GOT3 (cell line): ENCODE results near the gene TMEM175.
"Not testable (repeated sequence)": the region's sequence is repeated elsewhere in the genome, so short reads cannot be mapped to it uniquely, and the experiment has no call there.

Source experiments
- DNase-seq: peaks from one replicate; lab custom pipeline; 2025; ENCODE audit warnings: mixed read lengths; lab: John Stamatoyannopoulos, UW

TMEM175 gene

DNA sequence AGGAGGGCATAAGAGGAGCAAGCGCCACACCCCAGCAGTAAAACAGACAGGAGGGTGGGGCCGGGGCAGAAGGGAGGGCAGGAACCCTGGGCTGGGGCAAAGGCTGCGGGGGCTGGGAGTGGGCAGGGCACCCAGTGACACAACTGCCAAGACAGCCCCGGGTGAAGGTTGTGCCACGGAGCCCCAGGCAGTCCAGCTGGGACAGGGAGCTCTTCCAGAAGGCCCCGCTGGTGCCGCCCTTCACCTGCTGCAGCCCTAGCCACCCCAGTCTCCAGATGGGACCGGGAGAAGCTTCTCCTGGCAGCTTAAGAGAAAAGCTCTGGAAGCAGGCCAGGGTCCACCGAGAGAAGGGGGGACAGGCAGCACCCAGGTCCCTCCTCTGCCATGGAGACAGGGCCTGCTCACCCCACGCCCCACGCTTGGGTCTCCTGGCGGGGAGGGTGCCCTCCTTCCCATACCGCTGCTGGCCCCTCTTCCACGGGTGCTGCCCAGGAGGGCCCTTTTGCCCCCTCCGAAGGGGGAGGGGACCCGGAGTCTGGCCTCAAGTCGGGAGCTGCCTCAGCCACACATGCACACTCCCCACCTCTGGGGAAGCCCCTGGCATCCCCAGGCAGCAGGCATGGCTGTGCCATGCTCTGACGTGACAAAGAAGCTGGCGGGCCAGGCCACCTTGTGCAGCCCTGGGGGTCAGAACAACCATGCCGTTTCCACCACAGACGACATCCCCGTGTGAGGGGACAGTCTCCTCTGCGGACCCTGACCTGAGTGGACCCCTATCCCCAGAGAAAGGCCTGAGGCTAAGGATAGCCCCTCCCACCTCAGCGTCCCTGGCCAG is 39.6 kb downstream of the TMEM175 start:
- DNase-seq, result no peak

DNA sequence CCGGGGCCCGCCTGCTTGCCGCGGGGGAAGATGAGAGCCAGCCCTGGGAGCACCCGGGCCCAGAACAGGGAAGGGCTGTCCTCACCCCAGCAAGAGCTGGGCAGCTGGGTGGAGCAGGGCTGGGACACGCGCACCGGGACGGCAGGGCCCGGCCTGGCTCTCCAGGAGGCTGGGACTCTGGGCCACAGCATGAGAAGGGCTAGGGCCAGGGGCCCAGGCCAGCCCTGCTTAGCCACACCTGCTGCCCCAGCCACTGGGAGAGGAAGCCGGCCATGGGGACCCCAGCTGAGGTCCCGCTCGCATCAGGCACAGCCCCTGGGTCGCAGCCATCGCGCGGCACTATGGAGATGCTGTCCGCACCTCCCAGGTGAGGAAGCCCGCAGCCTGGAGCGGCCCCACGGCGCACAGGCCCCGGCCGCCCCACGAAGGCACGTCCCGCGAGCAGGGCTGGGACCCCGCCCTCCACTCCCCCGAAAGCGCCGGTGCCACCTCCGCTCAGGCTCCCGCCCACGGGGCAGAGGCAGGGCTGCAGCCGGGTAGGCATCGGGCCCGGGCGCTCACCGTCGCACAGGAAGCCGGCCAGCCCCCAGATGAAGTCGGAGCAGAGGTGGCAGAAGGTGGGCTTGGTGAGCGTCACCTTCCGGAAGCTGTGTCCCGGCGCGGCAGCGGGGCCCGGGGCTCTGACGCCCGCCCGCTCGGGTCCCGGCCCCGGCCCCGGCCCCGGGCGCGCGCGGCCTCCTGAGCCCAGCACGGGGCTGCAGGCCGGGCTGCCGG is 40.6 kb downstream of the TMEM175 start:
- no peak for DNase-seq

DNA sequence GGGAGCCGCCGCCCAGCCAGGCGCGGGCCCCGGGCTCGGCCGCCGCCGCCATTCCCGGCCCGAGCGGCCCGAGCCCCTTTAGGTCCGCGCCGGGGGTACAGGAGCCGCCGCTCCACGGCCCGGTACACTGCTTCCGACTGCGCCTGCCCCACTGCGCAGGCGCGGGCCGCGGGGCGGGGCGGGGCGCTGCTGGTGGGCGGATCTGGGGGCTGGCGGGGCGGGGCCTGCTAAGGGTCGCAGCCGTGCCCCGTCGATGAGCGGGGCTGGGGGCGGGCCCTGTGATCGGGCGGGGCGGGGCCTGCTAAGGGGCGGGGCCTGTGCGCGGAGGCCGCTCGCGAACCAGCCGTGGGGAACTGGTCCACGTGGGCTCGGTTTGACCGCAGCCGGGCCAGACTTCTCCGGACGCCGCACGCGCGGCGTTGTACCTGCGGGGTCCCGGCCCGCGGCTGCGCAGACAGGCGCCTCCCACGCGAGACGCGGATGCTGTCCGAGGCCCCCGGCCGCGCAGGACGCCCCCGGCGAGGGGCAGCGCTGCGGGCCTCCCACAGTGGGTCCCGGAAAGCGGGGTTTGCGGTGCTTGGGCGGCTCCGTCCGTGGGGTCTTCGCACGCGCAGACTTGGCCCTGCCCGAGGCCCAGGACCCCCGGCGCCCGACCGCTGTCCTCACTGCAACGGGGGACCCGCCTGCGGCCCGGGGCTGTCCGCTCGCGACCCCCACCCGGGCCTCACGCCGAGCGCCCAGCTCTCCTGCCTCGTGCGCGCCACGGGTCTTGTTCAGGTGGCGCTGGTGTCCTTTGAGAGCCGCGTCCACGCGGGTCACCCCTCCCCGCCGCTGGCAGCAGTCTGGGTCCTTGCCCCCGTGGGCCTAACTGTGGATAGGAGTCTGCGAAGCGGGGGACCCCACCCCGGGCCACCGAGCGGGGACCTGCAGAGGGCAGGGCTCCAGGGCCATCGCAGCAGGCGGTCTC is 41.5 kb downstream of the TMEM175 start, which contains the start of gene DGKQ:
Gene DGKQ, minus strand, starts transcription at position 139 of the 967 bp plus-strand sequence. Its CDS starts 87 bp downstream, at position 52.
- DNase-seq, result peak; percentile 57

DNA sequence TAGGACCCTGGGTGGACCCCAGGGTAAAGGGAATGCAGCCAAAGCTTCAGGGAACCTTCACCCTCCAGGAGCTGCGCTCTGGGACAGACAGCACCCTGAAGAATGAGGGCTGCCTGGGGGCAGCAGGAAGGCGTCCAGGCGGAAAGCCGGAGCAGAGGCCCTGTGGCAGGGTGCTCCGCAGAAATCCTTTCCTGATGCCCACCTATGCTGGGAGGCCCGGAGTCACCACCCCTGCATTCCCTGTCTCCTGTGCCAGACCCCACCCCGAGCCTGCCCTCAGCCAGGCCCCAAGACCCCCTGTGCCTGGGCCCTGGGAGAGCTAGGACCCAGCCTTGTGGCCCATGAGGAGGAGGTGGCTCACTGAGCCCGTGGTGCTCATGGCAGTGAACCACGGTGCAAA is 42.4 kb downstream of the TMEM175 start:
- no peak for DNase-seq

DNA sequence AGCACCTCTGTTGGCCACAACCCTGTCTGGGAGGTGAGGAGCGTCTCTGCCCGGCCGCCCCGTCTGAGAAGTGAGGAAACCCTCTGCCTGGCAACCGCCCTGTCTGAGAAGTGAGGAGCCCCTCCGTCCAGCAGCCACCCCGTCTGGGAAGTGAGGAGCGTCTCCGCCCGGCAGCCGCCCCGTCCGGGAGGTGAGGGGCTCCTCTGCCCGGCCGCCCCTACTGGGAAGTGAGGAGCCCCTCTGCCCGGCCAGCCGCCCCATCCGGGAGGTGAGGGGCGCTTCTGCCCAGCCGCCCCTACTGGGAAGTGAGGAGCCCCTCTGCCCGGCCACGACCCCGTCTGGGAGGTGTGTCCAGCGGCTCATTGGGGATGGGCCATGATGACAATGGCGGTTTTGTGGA is 43.8 kb downstream of the TMEM175 start:
- not testable (repeated sequence) for DNase-seq

DNA sequence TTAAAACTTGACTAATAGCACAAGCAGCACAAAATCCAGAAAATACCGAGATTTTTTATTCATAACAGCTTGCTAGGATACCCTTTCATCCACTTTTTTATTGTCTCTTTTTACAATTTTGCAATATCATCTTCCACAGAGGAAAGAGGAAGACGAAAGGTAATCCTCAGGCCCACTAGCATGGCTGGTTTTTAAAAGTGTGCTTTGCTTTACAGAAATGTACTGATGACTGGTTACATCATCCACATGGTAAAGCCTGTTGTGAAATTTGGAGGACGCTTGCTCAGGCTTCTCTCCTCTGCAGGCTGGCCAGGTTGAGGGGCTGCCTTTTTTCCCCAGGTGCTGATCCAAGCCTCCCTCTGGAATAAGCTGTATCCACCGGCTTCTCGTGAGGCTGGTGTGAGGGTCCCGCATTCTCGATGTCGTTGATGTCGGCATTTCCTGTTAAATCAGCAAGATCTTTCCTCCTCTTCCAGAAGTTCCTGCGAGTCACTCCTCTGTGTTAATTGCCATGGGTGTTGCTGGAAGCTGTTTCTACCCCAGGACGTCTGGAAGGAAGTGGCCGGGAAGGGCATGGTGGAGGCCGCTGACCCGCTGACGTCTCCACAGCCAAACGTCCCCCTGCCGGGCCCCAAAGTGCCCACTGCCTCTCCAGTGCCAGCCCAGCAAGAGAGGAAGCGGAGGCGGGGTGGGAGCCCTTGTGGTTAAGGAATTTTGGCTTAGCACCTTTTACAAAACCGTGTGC is 46.9 kb downstream of the TMEM175 start:
- DNase-seq, result no peak

DNA sequence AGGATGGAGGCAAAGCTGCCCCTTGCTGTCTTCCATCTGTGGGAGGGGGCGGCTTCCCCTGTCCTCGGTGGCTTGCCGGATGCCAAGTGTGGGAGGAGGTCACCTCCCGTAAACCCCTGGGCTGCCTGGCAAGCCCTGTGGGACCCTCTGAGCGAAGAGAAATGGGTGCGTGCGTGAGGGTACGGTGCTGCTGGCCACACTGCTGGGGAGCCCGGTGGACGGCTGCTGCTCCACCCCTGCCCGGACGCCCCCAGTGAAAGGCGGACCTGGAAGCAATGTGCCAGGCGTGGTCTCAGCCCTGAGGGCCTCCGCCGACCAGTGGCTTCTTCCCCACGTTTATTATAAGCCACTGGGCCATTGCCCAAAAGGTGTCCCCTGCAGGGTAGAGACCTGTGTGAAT is 50.0 kb downstream of the TMEM175 start:
- no peak for DNase-seq

DNA sequence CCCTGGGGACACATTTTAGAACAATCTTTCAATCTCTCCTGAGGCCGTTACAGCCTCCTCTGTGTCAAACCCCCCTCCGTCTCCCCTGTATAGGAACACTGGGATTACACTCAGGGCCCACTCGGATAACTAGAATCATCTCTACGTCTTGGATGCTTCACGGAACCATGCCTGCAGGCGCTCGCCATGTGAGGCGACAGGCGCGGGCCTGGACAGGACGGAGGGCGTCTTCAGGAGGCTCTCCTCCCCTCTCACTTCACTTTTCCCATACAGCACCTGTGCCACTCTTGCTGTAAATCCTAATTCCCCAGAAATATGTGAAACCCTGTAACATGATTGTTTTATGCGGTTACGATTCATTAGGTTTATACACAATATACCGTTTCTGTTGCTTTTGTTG is 50.6 kb downstream of the TMEM175 start:
- DNase-seq, result no peak

DNA sequence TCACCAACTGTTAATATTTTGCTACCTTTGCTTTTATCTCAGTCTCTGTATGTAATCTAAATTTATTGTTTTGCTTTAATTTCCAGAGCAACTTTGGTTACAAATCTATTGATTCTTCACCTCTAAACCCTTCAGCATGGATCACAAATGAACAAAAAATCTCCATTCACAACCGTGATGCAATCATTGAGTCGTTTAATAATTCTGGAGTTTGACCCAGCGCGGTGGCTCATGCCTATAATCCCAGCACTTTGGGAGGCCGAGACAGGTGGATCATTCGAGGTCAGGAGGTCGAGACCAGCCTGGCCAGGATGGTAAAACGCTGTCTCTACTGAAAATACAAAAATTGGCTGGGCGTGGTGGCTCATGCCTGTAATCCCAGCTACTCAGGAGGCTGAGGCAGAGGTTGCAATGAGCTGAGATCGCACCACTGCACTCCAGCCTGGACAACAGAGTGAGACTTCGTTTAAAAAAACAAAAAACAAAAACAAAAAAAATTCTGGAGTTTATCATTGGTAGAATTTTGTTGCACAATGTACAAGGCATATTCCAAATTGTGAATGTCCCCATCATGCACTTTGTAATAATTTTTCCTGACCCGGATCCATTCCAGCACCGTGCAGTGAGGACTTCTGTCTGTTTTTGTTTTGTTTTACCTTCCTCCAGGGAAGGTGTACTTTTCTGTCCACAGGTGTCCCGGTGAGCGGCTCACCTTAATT is 52.2 kb downstream of the TMEM175 start:
- no peak for DNase-seq

DNA sequence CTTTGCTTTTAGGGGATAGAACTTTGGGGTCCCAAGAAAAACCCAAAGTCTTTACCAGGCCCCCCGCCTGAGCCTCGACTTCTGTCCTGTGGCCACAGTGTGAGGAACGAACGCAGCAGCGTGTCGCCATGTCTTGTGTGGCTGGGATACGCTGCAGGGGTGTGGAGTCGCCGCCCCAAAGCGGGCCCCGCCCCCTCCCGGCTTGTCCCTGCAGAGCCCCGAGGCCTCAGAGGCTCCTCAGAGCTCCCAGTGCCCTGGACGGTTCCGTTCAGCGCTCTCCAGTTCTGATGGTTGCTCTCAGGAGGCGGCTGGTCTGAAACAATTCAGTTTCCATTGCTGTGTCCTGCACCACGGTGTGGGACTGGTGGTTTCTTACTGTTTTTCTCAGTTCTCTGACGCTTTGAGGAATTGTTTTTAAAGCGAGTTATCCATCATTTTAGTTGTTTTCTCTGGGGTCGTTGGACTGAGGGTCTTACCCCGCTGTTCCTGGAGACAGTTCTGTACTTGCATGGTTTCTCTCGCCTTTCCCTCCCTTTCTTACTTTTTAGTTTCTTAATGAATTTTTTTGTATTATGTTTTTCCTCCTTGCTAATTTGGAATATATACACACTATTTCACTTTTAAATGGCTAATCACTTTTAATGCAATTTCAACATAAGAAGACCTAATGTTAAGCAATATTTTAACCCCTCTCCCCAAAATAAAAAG is 53.0 kb downstream of the TMEM175 start:
- DNase-seq, result no peak

DNA sequence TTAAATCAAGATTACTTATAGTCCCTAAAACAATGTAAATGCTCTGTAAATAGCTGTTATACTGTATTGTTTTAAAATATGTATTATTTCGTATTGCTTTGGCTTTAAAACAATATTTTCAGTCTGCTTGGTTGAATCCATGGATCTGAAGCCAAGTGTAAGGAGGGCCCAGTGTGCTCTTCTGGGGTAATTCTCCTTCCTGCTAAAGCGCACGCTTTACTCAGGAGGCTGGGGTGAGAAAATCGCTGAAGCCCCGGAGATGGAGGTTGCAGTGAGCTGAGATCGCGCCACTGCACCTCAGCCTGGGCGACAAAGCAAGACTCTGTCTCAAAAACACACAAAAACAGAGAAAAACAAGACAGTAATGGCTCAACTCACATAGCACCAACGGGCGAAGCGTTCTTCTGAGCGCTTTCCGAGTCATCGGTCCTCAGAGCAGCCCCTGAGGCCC is 54.2 kb downstream of the TMEM175 start:
- DNase-seq, result no peak

DNA sequence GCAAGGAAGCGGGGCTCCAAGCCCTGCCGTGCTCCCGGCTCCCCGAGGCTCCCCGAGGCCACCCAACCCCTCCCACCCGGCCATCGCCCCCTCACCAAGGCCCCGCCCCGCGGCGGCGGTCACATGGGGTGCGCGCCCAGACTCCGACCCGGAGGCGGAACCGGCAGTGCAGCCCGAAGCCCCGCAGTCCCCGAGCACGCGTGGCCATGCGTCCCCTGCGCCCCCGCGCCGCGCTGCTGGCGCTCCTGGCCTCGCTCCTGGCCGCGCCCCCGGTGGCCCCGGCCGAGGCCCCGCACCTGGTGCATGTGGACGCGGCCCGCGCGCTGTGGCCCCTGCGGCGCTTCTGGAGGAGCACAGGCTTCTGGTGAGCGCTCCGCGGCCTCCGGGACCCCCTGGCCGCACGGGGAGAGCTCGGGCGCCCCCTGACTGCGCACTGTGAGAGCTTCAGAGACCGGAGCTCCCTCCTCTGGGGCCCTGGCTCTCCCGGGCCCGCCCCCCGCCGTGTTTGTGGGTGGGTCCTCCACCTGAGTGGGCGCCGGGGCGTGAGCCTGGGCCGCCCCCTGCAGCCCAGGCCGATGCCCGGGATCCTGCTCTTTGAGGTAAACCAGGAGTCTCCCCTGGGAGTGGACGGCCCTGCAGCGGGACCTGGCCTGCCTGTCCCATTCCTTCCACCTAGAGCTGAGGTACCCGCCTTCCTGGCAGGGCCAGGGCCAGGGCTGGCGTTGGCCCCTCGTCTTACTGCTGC is 54.8 kb downstream of the TMEM175 start, which contains the start of gene IDUA:
Gene IDUA, plus strand, starts transcription at position 166 of the 745 bp plus-strand sequence. Its CDS starts 41 bp downstream, at position 207.
- DNase-seq, result peak; percentile 22

DNA sequence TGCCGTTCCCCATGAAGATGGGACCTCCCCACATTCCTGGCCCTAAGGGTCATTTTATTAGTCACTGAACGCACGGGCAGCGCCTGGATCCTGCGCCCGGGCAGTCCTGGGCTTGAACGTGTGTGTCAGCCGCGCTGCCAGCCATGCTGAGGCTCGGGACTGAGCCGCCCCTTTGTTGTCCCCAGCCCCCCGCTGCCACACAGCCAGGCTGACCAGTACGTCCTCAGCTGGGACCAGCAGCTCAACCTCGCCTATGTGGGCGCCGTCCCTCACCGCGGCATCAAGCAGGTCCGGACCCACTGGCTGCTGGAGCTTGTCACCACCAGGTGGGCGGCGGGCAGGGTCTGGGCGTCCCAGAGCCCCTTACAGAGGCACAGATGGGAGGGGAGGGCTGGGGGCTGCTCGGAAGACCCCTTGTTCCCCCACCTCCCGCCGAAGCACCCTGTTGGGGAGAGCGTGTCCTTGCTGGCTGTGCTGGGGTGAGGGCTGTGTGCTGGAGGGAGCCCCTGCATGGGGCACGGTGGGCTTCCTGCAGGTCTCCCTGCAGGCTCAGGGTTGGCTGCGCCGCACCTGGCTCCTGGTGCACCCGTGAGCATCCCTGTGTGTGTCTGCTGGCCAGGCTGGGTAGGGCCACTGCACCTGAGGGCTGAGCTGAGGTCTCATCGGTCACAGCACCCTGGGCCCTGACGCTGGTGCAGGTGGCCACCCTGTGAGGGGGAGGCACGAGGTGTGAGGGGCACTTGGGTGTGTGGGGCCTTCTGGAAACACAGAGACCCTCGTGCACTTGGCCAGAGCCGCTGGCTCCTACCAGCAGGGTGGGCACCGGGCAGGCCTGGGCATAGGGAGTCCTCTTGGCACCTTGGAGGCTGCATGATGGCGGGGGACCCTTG is 55.6 kb downstream of the TMEM175 start:
- no peak for DNase-seq

DNA sequence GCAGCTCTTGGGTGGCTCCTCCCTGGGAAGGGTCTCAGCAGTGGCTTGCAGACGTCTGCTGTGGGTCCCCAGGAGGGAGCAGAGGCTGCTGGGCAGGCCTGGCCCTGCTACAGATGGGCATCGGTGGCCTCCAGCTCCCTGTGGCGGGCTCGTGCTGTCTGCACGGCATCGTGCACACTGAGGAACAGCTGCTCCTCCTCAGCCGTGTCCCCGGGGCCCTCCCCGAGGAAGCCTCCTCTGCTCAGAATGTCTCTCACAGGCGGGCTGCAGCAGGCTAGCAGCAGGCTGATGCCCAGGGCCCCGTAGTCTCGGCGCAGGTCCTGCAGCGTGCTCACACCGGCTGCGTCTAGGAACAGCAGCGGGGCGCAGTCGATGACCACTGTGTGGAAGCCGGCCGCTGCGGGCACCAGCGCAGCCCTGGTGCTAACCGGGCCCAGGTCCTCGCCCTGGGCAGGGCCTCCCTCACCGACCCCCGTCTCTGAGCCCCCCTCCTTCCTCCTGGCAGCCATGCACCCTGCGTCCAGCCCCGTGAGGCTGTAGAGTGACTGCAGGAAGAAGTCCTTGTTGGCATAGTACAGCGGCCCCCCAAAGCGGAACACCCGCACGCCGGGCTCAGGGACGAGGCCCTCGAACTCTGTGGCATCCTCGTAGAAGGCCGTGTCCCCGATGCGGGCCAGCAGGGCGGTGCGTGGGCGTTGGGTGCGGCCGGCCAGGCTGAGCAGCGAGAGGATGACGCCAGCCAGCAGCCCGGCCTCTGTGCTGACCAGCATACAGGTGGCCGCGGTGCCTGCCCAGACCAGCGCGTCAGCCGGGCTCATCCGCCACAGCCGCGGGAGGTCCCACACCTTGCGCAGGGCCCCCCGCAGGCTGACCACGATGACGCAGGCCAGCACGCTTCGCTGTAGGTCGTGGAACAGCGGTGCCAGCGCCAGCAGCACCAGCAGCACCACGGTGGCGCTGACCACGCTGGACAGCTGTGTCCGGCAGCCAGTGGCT is 56.8 kb downstream of the TMEM175 start:
- no peak for DNase-seq

DNA sequence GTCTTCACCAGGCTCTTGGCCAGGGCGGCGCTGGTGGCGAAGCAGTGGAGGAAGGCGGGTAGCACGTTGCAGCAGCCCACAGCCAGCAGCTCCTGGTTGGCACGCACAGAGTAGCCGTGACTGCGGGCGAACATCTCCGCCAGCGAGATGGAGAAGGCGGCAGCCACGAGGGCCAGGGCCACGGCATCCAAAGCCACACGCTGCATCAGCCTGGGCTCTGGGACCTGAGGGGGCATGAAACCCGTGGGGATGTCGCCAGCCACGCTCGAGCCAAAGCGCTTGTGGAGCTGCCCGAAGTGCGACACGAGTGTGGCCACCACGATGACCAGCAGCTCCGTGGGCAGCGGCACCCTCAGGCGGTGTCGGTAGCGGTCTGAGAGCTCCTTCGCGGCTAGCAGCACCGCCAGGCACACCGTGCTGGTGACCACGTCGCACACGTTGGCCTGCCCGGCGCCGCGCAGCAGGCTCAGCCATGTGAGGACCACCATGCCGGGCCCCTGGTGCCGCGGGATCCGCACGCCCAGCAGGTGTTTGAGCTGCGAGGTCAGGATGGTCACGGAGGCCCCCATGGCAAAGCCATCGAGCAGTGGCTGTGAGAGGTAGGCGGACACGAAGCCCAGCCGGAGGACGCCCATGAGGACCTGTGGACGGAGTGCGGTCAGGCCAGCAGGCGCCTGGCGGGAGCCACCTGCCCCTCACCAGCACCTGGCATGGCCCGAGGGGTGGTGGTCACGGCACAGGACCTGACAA is 57.6 kb downstream of the TMEM175 start:
- DNase-seq, result no peak
